ENCODE data around the gene ADCY2.

Gene ADCY2

GRCh38 chr5:7565559-7565958 is 169.6 kb downstream of the ADCY2 start:
- Histone ChIP-seq H3K36me3 (ENCODE audit: insufficient read depth, low read depth, low read length) (no peaks in the 10 kb centered on the region), H3K9me3 (ENCODE audit: insufficient read depth, low read depth, low read length) (no peaks in the 10 kb centered on the region), H3K4me3 (ENCODE audit: low read length) (no peak overlapping the region), H3K27me3 (ENCODE audit: insufficient read depth, low read length) (no peaks in the 10 kb centered on the region), H3K9ac (ENCODE audit: low read depth, low read length) (no peak overlapping the region), H3K4me1 (ENCODE audit: insufficient read depth, low read length) (peaks cover 5% of the 10 kb centered on the region; the same call in 1 of the 2 replicates), H3K27ac (ENCODE audit: low read length) (no peak overlapping the region)

- no peaks in the 10 kb centered on the region for H3K27me3 ChIP-seq (ENCODE audit: insufficient read depth, low read length)
- H3K4me3 ChIP-seq (ENCODE audit: low read length): no peak overlapping the region
- H3K9ac ChIP-seq (ENCODE audit: low read depth, low read length): no peak overlapping the region
- no peaks in the 10 kb centered on the region for H3K4me1 ChIP-seq (ENCODE audit: insufficient read depth, low read length)
- no peak overlapping the region for H3K27ac ChIP-seq (ENCODE audit: low read length)
- no peaks in the 10 kb centered on the region; the same call in 1 of the 2 replicates for H3K36me3 ChIP-seq (ENCODE audit: insufficient read depth, low read depth, low read length)
- H3K9me3 ChIP-seq (ENCODE audit: insufficient read depth, low read depth, low read length): no peaks in the 10 kb centered on the region
Observed at GRCh38 chr5:7576023-7576715, 180.2 kb downstream of the ADCY2 start.

DNA sequence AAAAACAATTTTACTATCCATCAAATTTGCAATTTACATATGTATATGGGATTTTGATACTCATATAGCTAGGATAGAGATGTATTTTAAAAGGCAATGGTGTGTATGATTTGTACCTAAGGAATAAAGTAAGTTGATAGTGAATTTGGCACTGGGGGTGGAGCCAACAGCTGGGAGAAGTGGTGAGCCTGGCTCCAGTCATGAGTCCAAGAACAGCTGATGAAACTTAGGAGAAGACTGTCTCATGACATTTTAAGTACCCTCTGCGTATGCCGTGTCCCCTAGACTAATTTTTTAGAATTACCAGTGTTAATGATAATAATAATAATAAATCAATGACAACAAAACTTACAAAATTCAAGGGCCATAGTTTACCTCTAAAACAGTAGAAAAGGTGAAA is 181.4 kb downstream of the ADCY2 start:
- Histone ChIP-seq H3K9me3 (ENCODE audit: insufficient read depth, low read depth, low read length) (no peaks in the 10 kb centered on the region), H3K4me3 (ENCODE audit: low read length) (no peak overlapping the region), H3K27ac (ENCODE audit: low read length) (no peak overlapping the region), H3K36me3 (ENCODE audit: insufficient read depth, low read depth, low read length) (no peaks in the 10 kb centered on the region; the same call in 1 of the 2 replicates), H3K4me1 (ENCODE audit: insufficient read depth, low read length) (no peaks in the 10 kb centered on the region), H3K27me3 (ENCODE audit: insufficient read depth, low read length) (no peaks in the 10 kb centered on the region), H3K9ac (ENCODE audit: low read depth, low read length) (no peak overlapping the region)

DNA sequence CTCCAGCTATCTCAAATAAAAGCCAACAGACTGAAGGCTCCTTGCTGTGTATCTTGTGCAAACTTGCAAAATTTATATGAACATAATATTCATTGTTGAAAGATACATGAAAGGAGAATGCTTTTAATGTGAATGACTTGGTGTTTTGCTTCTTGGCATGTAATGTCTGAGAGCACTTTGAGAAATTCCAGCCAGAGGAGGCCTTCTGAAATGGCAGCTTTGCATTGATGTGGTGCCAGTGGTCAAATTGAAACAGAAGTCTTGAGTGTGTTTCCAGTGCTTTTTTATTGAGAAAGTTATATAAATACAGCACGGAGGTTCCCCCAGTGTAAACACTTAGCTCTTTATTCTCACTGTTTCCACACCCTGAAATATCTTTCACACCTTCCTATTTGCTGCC is 182.1 kb downstream of the ADCY2 start:
- Histone ChIP-seq H3K27ac (ENCODE audit: low read length) (no peak overlapping the region), H3K27me3 (ENCODE audit: insufficient read depth, low read length) (no peaks in the 10 kb centered on the region), H3K4me1 (ENCODE audit: insufficient read depth, low read length) (no peaks in the 10 kb centered on the region), H3K9ac (ENCODE audit: low read depth, low read length) (no peak overlapping the region), H3K36me3 (ENCODE audit: insufficient read depth, low read depth, low read length) (no peaks in the 10 kb centered on the region; the same call in 1 of the 2 replicates), H3K4me3 (ENCODE audit: low read length) (no peak overlapping the region), H3K9me3 (ENCODE audit: insufficient read depth, low read depth, low read length) (no peaks in the 10 kb centered on the region)

GRCh38 chr5:7584749-7585148 is 188.8 kb downstream of the ADCY2 start:
- Histone ChIP-seq H3K9me3 (ENCODE audit: insufficient read depth, low read depth, low read length) (no peaks in the 10 kb centered on the region), H3K4me3 (ENCODE audit: low read length) (no peak overlapping the region), H3K9ac (ENCODE audit: low read depth, low read length) (no peak overlapping the region), H3K4me1 (ENCODE audit: insufficient read depth, low read length) (no peaks in the 10 kb centered on the region), H3K27me3 (ENCODE audit: insufficient read depth, low read length) (no peaks in the 10 kb centered on the region), H3K36me3 (ENCODE audit: insufficient read depth, low read depth, low read length) (no peaks in the 10 kb centered on the region), H3K27ac (ENCODE audit: low read length) (no peak overlapping the region)

- H3K4me1 ChIP-seq (ENCODE audit: insufficient read depth, low read length): no peaks in the 10 kb centered on the region
- H3K36me3 ChIP-seq (ENCODE audit: insufficient read depth, low read depth, low read length): no peaks in the 10 kb centered on the region
- H3K4me3 ChIP-seq (ENCODE audit: low read length): no peak overlapping the region
- no peak overlapping the region for H3K9ac ChIP-seq (ENCODE audit: low read depth, low read length)
- no peak overlapping the region for H3K27ac ChIP-seq (ENCODE audit: low read length)
- H3K9me3 ChIP-seq (ENCODE audit: insufficient read depth, low read depth, low read length): no peaks in the 10 kb centered on the region
- H3K27me3 ChIP-seq (ENCODE audit: insufficient read depth, low read length): no peaks in the 10 kb centered on the region
Observed at GRCh38 chr5:7585807-7586206, 189.9 kb downstream of the ADCY2 start.

GRCh38 chr5:7586480-7586879 is 190.5 kb downstream of the ADCY2 start:
- H3K4me1 ChIP-seq (ENCODE audit: insufficient read depth, low read length): no peaks in the 10 kb centered on the region
- H3K36me3 ChIP-seq (ENCODE audit: insufficient read depth, low read depth, low read length): no peaks in the 10 kb centered on the region
- no peak overlapping the region for H3K9ac ChIP-seq (ENCODE audit: low read depth, low read length)
- H3K9me3 ChIP-seq (ENCODE audit: insufficient read depth, low read depth, low read length): no peaks in the 10 kb centered on the region
- H3K27ac ChIP-seq (ENCODE audit: low read length): no peak overlapping the region
- H3K4me3 ChIP-seq (ENCODE audit: low read length): no peak overlapping the region
- H3K27me3 ChIP-seq (ENCODE audit: insufficient read depth, low read length): no peaks in the 10 kb centered on the region

DNA sequence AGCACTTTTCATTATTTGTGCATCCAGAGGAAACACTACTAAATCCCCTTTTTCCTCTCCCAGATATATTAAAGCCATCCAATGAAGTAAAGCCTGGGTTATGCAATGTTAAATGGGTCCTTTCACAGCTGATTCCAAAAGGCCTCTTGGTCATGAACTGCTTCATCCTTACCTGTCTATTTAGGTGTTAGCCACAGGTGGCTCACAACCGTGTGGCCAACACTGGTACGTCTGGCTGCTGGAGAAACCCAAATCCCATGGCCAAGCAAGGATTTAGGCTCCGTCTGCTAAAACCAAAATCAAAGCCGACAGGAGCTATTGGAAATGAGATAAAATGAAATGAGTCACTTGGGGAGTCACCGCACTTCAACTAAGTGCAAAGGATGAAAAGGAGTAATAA is 193.9 kb downstream of the ADCY2 start:
- H3K27ac ChIP-seq (ENCODE audit: low read length): no peak overlapping the region
- no peaks in the 10 kb centered on the region for H3K36me3 ChIP-seq (ENCODE audit: insufficient read depth, low read depth, low read length)
- peaks cover 5% of the 10 kb centered on the region; the same call in 1 of the 2 replicates for H3K4me1 ChIP-seq (ENCODE audit: insufficient read depth, low read length)
- H3K27me3 ChIP-seq (ENCODE audit: insufficient read depth, low read length): no peaks in the 10 kb centered on the region
- H3K4me3 ChIP-seq (ENCODE audit: low read length): no peak overlapping the region
- no peak overlapping the region for H3K9ac ChIP-seq (ENCODE audit: low read depth, low read length)
- H3K9me3 ChIP-seq (ENCODE audit: insufficient read depth, low read depth, low read length): no peaks in the 10 kb centered on the region

DNA sequence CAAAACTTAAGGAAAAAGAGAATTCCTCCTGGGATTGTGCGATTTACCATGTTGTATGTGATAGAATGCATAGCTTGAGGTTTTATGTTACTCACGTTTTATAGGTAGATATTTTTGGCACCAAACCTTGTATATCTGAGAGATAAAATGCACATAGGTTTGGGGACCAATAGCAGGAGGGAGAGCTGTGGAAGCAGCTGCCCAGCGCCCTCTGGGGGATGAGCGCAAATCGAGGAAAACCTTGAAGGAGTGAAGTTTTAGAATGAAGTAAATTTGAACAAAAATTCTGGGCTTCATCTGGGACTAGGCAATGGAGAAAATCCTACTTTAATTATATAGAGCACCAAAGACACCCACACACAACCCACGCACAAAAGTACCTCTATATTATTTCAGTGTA is 197.0 kb downstream of the ADCY2 start:
- no peaks in the 10 kb centered on the region for H3K9me3 ChIP-seq (ENCODE audit: insufficient read depth, low read depth, low read length)
- H3K4me1 ChIP-seq (ENCODE audit: insufficient read depth, low read length): peaks cover 9% of the 10 kb centered on the region
- no peaks in the 10 kb centered on the region for H3K36me3 ChIP-seq (ENCODE audit: insufficient read depth, low read depth, low read length)
- no peak overlapping the region for H3K4me3 ChIP-seq (ENCODE audit: low read length)
- no peaks in the 10 kb centered on the region for H3K27me3 ChIP-seq (ENCODE audit: insufficient read depth, low read length)
- H3K9ac ChIP-seq (ENCODE audit: low read depth, low read length): no peak overlapping the region
- no peak overlapping the region for H3K27ac ChIP-seq (ENCODE audit: low read length)

GRCh38 chr5:7597059-7597642 is 201.2 kb downstream of the ADCY2 start:
- Histone ChIP-seq H3K4me1 (ENCODE audit: insufficient read depth, low read length) (peaks cover 9% of the 10 kb centered on the region), H3K27ac (ENCODE audit: low read length) (no peak overlapping the region), H3K27me3 (ENCODE audit: insufficient read depth, low read length) (no peaks in the 10 kb centered on the region), H3K36me3 (ENCODE audit: insufficient read depth, low read depth, low read length) (no peaks in the 10 kb centered on the region), H3K9ac (ENCODE audit: low read depth, low read length) (0 out of 2 replicates have a peak overlapping the region, but pooled peaks have one; percentile 5), H3K4me3 (ENCODE audit: low read length) (no peak overlapping the region), H3K9me3 (ENCODE audit: insufficient read depth, low read depth, low read length) (no peaks in the 10 kb centered on the region)

GRCh38 chr5:7606840-7607465 is 211.0 kb downstream of the ADCY2 start:
- Histone ChIP-seq H3K27ac (ENCODE audit: low read length) (no peak overlapping the region), H3K4me1 (ENCODE audit: insufficient read depth, low read length) (peaks cover 36% of the 10 kb centered on the region; the same call in 1 of the 2 replicates), H3K9me3 (ENCODE audit: insufficient read depth, low read depth, low read length) (no peaks in the 10 kb centered on the region; the same call in 1 of the 2 replicates), H3K27me3 (ENCODE audit: insufficient read depth, low read length) (no peaks in the 10 kb centered on the region), H3K36me3 (ENCODE audit: insufficient read depth, low read depth, low read length) (peaks cover 3% of the 10 kb centered on the region; the same call in 1 of the 2 replicates), H3K4me3 (ENCODE audit: low read length) (no peak overlapping the region), H3K9ac (ENCODE audit: low read depth, low read length) (peak overlapping the region; percentile 44; the same call in 1 of the 2 replicates)

GRCh38 chr5:7608772-7609171 is 212.8 kb downstream of the ADCY2 start:
- H3K27ac ChIP-seq (ENCODE audit: low read length): no peak overlapping the region
- no peak overlapping the region for H3K4me3 ChIP-seq (ENCODE audit: low read length)
- peaks cover 36% of the 10 kb centered on the region; the same call in 1 of the 2 replicates for H3K4me1 ChIP-seq (ENCODE audit: insufficient read depth, low read length)
- no peaks in the 10 kb centered on the region for H3K9me3 ChIP-seq (ENCODE audit: insufficient read depth, low read depth, low read length)
- H3K27me3 ChIP-seq (ENCODE audit: insufficient read depth, low read length): no peaks in the 10 kb centered on the region
- H3K36me3 ChIP-seq (ENCODE audit: insufficient read depth, low read depth, low read length): no peaks in the 10 kb centered on the region
- H3K9ac ChIP-seq (ENCODE audit: low read depth, low read length): no peak overlapping the region
